ENCODE data around the gene NECAB3.

The NECAB3 gene

GRCh38 chr20:33630507-33630906 is 43.7 kb downstream of the NECAB3 start:
- no peak for FAIRE-seq
- no peak for TF ChIP-seq CTCF (IDR thresholded peaks at IDR 0.05; ENCODE audit: insufficient read depth, missing control alignments)
- DNase-seq (ENCODE audit: insufficient read length, low spot score), result no peak

GRCh38 chr20:33629979-33630378 is 44.2 kb downstream of the NECAB3 start:
- no peak for TF ChIP-seq CTCF (IDR thresholded peaks at IDR 0.05; ENCODE audit: insufficient read depth, missing control alignments)
- DNase-seq (ENCODE audit: insufficient read length, low spot score) (no peak), FAIRE-seq (no peak)

- TF ChIP-seq CTCF (IDR thresholded peaks at IDR 0.05; ENCODE audit: insufficient read depth, missing control alignments), result no peak
- FAIRE-seq, result no peak
- DNase-seq (ENCODE audit: insufficient read length, low spot score), result no peak
These were observed 44.7 kb downstream of the NECAB3 start for GRCh38 chr20:33629533-33629932.

- FAIRE-seq (no peak), DNase-seq (ENCODE audit: insufficient read length, low spot score) (no peak)
- TF ChIP-seq CTCF (IDR thresholded peaks at IDR 0.05; ENCODE audit: insufficient read depth, missing control alignments), result no peak
These were observed 46.5 kb downstream of the NECAB3 start for GRCh38 chr20:33627577-33628216.

GRCh38 chr20:33626190-33626589 is 48.0 kb downstream of the NECAB3 start:
- DNase-seq (ENCODE audit: insufficient read length, low spot score), result no peak
- FAIRE-seq, result no peak

GRCh38 chr20:33624399-33624798 is 49.8 kb downstream of the NECAB3 start:
- DNase-seq (ENCODE audit: insufficient read length, low spot score) (no peak), FAIRE-seq (no peak)
- TF ChIP-seq CTCF (IDR thresholded peaks at IDR 0.05; ENCODE audit: insufficient read depth, missing control alignments), result no peak

More at GRCh38 chr20:33626190-33626589, 48.0 kb downstream of the NECAB3 start:
- TF ChIP-seq CTCF (IDR thresholded peaks at IDR 0.05; ENCODE audit: insufficient read depth, missing control alignments), result no peak

- no peak for TF ChIP-seq CTCF (IDR thresholded peaks at IDR 0.05; ENCODE audit: insufficient read depth, missing control alignments)
- no peak for FAIRE-seq
- DNase-seq (ENCODE audit: insufficient read length, low spot score), result no peak
These were observed 51.4 kb downstream of the NECAB3 start for GRCh38 chr20:33622705-33623365.

All from D721Med (cell line).